Ovary (tissue), 3 donors: ENCODE measurements around the gene PNMA1.

Experiments
- POLR2A ChIP-seq: fragments of 450-650 bp; IDR thresholded peaks from one replicate; pipeline ENCODE4 v1.6.1; 2017; ENCODE audit warnings: antibody characterized with exemption, mild to moderate bottlenecking, moderate library complexity
- TF ChIP-seq, protein P1 (sequence below), 3 donors: fragments of 450-650 bp in 2 of 3; fragments of 200-600 bp in 1 of 3; IDR thresholded peaks; one replicate each; pipeline versions ENCODE4 v1.5.1 to v1.8.0; 2016 to 2022; ENCODE audit warnings: antibody characterized with exemption in 3 of 3, mild to moderate bottlenecking in 1 of 3
- donor health status: DM: no; HTN: no; CAD: no.

DNA sequence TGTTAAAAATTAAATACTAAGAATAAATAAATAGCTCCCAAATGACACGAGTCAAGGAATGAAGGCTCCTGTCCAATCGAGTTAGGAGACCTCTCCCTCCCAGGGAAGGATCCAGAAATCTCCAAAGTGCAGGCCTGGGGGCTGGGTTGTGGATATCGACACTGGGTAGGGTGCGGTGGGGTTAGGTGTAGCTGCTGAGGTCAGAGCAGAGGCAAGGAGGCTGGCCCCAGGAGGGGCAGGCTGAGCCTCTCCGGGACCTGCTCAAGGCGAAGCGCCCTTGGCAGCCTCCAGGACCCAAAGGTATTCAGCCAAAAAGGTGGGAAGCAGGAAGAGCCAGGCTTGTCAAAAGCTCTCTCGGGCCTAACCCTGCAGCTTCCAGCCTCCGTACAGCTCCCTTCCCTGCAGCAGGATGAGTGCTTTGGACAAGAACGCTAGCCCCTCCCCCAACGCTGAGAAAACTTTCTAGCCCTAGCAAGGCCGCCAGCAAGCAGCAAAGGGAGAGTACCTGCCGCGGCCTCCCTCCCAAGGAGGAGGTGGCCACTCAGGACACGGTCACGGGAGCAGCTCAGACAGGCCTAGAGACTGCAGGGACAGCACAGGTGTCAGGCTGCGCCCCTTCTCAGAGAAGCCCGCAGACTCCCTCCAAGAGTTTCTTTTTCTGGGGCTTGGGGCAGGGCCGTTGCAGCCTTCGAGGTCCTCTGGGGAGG is 3.7 kb upstream of the PNMA1 start:
- no peak for TF ChIP-seq POLR2A
- TF ChIP-seq, protein P1, sequence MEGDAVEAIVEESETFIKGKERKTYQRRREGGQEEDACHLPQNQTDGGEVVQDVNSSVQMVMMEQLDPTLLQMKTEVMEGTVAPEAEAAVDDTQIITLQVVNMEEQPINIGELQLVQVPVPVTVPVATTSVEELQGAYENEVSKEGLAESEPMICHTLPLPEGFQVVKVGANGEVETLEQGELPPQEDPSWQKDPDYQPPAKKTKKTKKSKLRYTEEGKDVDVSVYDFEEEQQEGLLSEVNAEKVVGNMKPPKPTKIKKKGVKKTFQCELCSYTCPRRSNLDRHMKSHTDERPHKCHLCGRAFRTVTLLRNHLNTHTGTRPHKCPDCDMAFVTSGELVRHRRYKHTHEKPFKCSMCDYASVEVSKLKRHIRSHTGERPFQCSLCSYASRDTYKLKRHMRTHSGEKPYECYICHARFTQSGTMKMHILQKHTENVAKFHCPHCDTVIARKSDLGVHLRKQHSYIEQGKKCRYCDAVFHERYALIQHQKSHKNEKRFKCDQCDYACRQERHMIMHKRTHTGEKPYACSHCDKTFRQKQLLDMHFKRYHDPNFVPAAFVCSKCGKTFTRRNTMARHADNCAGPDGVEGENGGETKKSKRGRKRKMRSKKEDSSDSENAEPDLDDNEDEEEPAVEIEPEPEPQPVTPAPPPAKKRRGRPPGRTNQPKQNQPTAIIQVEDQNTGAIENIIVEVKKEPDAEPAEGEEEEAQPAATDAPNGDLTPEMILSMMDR (IDR thresholded peaks at IDR 0.05), result no peak
